Activated T-cell treated with anti-CD3 and anti-CD28 coated beads, Interleukin-2, amount 50 U/mL, for 48 hours (primary cell): ENCODE data around the gene ZAR1.

ENCODE experiments used
- DNase-seq, 2 experiments: peaks; one replicate each; pipeline ENCODE4 v3.0.0-alpha.2; 2020

ZAR1 gene

DNA sequence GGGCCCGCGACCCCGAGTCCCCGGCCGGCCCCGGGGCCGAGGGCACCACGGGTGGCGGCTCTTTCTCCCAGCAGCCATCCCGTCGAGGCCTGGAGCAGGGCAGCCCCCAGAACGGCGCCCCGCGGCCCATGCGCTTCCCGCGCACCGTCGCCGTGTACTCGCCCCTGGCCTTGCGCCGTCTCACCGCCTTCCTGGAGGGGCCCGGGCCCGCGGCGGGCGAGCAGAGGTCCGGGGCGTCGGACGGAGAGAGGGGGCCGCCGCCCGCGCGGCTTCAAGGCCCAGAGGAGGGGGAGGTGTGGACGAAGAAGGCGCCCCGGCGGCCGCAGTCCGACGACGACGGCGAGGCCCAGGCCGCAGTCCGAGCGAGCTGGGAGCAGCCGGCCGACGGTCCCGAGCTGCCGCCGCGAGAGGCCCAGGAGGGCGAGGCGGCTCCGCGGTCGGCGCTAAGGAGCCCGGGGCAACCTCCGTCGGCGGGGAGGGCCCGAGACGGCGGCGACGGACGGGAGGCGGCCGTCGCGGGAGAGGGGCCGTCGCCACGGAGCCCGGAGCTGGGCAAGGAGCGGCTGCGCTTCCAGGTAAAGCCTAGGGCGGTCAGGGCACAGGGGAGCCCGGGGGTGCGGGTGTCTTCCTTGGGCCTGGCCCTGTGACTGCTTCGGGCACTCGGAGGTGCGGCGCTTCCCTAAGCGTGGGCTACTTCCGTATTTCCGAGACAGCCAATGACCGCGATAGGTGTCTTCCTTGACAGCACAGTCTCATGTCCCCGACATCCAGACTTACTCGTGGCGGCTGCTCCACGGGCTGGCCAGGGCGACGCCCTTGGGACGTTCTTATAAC lies 845 bp downstream of the ZAR1 start:
- DNase-seq: no peak

DNA sequence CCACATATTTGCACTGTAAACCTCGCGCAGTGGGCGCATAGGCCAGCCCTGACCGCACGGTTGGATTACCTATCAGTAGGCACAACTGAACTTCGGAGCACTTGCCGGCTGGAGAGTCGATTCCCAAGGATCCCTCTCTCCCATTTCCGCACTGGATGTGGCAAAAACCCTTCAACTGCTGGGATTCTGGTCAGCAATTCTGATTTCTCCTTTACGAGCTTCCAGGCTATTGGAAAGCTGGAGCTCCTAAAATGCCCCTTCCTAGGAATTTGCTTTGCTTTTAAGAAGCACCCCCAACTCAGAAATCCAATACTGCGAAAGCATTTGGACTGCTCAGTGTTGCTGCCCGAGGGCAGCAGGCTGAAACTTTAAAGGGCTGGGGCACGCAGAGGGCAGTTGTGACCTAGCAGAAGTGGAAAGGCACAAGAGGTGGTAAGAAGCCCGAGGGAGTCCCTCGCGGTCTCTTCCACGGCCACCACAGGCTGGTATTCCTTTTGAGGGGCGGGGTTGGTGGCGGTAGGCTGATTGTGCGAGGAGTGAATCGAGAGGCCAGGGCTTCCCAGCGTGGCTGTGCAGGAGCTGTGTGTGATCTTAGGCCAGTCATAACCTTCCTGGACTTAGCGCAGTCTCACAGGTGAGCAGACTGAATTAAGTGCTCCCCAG lies 1.6 kb downstream of the ZAR1 start:
- DNase-seq: no peak

DNA sequence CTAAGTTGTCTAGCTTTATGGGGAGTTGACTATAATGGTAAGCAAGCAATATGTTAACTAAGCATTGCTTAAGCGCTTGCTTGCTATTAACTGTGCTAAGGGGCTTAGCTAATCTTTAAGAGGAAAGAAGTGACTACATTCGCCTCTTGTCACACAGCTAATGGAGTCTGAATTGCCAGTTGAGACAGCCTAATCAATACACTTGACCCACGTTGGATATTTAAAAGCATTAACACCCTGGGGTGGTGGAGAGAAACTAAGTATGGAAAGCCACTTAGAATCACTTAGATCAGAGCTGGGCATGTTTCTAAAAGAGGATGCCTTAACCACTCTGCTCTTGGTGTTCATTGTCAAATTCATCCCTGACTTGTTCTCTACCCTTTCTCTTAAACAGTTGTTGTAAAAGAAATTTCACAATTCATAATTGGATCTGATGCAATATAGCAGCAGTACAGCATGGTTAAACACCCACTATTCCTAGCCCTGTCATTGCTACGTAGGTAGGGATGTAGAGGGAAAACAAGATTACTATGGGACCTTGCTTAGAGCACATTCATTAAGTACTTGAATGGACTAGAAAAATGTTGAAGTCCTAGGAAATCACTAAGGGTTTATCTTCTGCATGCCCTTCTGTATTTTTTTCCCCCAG lies 3.5 kb downstream of the ZAR1 start:
- DNase-seq: no peak

DNA sequence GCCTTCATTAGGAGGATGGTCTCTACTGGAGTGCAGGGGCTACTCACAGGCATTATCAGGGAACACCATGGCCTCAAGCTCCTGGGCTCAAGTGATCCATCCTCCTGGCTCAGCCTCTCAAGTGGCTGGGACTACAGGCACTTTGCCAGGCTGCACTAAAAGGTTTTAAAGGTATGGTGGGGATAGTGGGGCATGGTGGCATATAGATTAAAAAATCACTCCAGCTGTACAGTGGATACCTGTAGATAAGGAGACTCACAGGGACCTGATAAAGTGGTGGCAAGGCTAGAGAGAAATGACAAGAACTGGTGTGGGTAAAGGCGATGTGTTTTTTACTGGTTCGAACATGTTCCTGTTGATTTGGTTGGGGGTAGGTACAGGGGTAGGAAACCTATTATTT lies 5.9 kb downstream of the ZAR1 start:
- DNase-seq: no peak

DNA sequence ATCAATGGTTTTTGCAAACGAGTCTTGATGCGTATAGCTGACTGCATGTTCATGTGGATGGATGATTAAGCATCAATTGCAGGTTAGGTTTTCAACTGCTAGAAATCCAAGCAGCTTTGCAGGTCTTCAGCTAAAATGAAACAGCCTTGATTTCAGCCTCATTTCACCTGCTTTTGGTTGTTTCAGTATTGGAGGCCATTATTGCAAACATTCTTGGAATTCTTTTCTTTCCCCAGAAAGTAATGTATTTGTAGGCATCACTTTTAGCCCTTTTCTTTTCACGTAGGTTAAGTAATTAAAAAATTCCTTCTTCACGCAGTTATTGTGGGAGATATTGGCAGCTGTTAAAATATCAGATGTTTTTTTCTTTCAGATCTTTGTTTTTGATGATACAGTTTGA lies 8.8 kb downstream of the ZAR1 start:
- DNase-seq: no peak

DNA sequence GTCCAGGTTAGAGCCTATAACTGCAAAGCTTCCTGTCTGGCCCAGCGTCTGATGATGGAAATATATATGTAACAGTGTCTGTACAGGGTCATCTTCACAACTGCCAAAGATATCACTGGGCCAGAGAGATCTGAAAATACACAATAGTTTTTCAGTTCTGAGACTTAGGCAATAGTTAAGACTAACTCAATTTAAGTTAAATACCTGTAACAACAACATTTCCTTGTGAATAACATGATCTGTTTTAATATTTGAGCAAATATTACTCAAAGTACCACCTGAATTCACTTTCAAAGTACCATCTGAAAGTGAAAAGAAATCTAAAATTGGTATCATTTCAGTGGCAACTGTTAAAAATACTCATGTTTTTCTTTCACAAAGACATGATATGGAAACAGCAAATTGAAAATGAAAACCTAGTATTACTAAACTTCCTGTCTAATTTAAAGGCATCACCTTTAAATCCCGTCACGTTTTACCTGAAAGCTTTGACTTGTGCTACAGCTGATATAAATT lies 9.6 kb downstream of the ZAR1 start:
- no peak for DNase-seq

DNA sequence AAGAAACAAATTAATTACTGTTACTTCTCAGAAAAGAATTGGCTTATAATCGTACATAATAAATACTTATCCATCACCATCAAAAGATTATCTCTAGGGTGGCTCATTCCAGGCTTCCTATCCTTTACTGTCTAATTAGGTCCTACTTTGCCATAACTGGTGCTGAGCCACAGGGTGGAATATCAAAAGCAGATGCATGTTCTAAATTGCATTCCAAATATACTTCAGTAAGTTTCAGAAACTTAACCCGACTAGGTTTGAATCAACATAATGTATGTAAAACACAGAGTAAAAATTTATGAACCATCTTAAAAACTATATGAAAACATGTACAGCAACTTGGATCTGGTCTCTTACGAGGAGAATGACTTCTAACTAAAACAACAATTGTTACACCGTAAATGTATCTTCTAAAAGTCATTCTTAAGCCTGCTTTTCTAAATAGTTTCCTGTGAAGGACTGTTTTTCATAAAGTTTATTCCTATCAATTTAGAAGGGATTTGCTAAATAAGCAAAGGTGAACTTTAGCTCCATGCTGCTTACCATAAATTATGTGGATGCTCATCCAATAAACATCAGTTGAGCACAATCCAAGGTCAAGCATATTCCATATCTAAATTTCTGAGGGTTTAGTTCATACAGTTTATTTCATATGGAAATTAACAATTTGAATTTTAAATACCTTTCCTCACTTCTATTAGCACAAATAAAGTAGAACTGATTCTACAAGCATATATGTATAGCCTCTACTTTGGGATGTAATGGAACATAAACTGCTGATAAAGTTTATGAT lies 13.4 kb downstream of the ZAR1 start:
- no peak for DNase-seq

DNA sequence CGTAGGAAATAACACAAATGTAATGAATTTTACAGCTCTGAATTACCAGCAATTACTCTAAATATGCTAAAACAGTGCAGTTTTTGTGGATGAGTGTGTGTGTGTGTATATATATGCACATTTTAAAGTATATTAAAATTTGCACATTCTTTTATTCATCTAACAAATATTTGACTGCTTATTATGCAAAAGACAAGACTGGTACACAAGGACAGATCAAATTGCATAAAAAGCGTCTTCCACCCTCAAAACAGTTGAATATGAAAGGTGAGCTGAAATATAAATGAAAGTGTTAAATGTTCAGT lies 13.9 kb downstream of the ZAR1 start:
- DNase-seq: no peak

DNA sequence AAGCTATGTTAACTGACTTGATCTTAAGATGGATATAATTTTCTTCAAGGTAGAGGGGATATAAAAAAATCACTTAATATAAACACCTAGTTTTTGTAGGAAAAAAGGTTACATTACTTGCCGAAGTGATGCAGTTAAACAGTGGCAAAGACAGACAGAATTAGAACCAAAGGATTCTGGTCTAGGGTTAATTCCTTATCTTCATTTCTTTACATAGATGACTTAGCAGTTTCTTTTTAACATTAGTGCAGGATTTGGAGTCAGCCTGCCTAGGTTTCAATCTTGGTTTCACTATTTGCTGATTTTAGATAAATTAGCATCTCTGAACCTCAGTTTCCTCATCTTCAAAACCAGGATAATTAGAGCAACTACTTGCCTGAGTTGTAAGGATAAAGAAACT lies 14.3 kb downstream of the ZAR1 start:
- no peak for DNase-seq

DNA sequence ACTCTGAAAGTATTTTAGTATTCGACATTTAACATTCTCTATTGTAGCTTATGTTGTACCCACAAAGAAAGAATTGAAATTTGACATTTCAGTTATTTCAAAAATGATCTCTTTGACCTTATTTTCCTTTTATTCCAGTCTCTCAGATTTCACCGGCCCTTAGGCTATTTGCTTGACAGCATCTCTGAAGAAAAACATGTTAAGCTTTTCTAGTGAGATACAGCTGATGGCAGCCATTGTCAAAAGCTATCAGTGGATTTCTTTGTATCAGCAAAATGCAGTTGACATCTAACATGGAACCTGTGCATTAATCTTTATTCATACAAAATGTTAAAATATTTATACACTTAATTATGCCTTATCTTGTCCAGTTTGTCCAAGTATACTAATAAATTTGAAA lies 16.7 kb downstream of the ZAR1 start:
- DNase-seq: no peak

DNA sequence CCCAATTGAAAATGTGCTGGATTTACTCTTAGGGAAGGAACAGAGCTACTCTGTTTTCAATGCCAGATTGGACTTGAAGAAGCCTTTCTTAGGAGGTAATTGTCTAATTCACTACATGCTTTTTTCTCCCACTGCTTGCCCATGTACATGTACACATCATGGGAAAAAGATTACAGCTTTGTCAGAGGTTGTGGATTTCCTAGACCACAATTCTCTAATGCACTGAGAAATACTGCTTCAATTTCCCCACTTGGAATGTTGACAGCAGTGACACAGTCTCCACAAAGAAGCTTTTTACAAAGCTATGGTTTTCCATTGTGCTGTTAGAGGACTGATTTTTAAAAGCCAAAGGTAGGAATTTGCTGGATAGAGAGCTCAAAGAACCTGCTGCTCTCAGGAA lies 19.5 kb downstream of the ZAR1 start:
- DNase-seq: no peak

DNA sequence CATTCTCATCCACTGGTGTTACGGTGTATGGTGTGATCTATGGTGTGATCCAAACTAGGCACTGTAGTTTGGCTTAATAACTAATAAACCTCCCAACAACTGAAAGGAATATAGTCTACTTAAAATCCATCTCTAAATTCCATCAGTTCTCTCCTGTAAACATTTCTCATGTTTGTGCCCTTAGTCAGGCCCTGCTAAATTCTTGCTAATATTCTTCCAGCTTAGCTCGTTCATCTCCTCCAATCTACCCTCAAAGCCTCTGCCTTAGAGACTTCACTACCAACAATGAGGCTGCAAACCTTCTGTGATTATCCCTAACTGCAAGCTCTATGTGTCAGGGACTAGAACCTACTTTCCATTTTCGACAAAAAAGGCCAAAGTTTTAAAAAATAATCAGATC lies 28.1 kb downstream of the ZAR1 start:
- no peak for DNase-seq

DNA sequence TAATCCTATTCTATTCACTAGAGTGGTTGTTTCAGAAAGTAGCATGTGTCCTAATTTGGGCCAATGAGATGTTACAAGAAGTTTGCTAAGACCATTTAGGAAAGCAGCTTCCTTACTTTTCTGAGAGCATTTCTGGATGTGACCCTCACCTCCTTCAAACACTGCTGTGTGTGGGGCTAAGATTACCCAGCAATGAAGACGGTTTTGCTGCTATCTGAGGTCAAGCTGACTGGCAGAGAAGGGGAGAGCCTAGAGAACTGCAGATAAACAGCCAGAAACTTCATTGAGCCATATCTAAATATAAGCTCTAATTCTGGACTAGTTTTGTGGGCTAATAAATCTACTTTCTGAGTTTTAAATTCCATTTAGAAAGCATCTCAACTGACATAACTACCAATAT lies 36.4 kb downstream of the ZAR1 start:
- DNase-seq: no peak

DNA sequence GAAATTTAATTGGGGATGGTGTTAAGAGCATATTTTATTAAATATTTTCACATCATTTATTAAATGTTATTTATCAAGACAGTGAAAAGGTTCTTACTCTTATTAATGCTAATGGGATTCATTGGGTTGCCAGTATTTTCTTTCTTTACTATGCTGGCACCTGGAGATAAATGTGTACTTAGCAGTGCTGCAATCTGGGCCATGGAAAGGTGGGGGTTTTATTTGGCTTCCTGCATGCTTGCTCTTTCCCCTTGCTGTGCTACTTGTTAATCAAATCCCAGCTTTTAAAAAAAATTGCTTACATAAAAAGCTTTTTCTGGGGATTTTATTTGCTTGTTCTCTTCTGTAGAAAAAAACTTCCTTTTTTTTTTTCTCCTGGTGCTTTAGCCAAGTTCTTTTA lies 48.3 kb downstream of the ZAR1 start:
- no peak for DNase-seq

DNA sequence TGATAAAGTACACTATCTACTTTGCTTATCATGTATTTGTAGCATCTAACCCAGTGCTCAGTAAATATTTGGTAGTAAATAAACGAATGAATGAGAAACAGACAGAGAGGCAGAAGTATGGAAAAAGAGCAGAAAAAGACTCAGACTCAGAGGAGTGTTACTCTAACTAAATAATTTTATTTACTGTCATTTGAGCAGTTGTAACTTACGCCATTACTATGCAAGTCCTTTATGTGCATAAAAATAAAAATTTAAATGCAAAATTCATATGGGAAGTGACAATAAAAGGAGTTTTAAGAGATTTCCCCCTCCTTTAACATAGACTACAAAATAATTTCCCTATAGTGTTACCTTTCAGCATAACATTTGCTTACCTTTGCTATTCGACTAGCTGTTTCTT lies 49.5 kb downstream of the ZAR1 start:
- no peak for DNase-seq

DNA sequence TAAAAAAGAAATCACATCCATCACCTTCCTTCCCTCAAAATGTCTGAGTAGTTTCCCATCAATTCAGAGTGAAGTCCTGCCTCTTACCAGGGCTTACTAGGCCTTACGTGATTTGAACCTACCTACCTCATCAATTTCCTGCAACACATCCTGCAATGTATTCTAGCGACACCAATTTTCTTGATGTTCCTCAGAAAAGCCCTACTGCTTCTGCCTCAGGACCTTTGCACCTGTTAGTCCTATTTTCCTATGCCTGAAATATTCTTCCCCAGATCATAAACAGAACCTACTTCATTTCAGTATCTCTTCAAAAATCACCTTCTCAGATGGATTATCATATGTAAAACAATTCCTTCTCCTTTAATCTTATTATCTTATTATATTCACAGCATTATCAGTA lies 52.8 kb downstream of the ZAR1 start:
- no peak for DNase-seq

DNA sequence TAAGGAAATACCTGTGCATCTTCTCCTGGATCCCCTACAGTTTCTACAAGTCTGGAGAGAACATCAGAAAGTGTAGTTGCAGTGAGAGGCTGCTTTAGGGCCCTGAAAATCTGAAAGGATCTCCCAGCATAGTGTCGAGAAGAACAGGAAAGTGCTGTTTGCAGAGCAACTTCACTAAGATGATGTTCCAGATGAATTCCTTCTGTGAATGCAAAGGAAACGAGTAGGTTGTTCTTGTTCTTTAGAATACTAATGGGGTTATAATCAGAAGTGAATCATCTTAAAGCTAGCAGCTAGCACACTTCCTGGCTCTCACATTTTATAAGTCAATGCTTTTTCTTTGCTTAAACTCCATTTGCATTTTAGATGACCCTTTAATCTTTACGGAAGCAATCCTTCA lies 53.7 kb downstream of the ZAR1 start:
- no peak for DNase-seq
